Endothelial cell of umbilical vein (primary cell): Measurements from ENCODE around the gene MEGF10. TPM values are rescaled to one million over a fixed set of nuclear protein-coding genes. Genes with fewer than 3 reads are reported as not detected.

Experiments
- BruUV-seq: library from RNA; stranded (reverse); fragments of 400-500 nt; replicated peaks from 2 replicates; lab custom pipeline; 2021; lab: Mats Ljungman, UMichigan
- CTCF ChIA-PET: fragments of 300-600, 350-600 bp; sonication (Branson Sonifier 250); formaldehyde crosslinking; loops from one replicate; lab custom pipeline; 2021; ENCODE audit warnings: antibody characterized with exemption, inconsistent platforms; lab: Charles Lee
- POLR2A ChIA-PET: fragments of 300-600, 350-600 bp; sonication (Branson Sonifier 250); formaldehyde crosslinking; loops from one replicate; lab custom pipeline; 2021; ENCODE audit warnings: antibody characterized with exemption, inconsistent platforms; lab: Charles Lee
- DNase-seq: peaks from one replicate; pipeline ENCODE4 v3.0.0-alpha.2; 2011; ENCODE audit warnings: low read depth, low spot score
- FAIRE-seq: peaks from 2 replicates; lab custom pipeline; 2011; peaks lifted over from hg19 to GRCh38; lab: Jason Lieb, UNC
- H2AFZ ChIP-seq: 2 replicates; pipeline ENCODE4 v1.6.0; 2012; ENCODE audit warnings: low read depth, low read length, control low read depth, inconsistent platforms
- H3K27ac ChIP-seq: 2 replicates; pipeline ENCODE4 v1.5.1; 2011; ENCODE audit warnings: low read depth, mild to moderate bottlenecking, control low read depth, low read length, moderate library complexity; ENCODE audit not compliant: insufficient read depth
- H3K27me3 ChIP-seq, 2 experiments: 2 replicates each; pipeline versions ENCODE4 v1.6.0 to v1.6.1; 2011; ENCODE audit warnings: low read length in 2 of 2, mixed read lengths in 1 of 2; ENCODE audit not compliant: control insufficient read depth in 2 of 2, insufficient read depth in 2 of 2
- H3K36me3 ChIP-seq, 2 experiments: 2 replicates in 1 of 2; 3 replicates in 1 of 2; pipeline ENCODE4 v1.5.1; 2011; ENCODE audit warnings: low read length in 2 of 2, mild to moderate bottlenecking in 1 of 2, moderate library complexity in 1 of 2; ENCODE audit not compliant: control insufficient read depth in 2 of 2, insufficient read depth in 2 of 2; ENCODE audit errors: extremely low read depth in 1 of 2
- H3K4me1 ChIP-seq: 3 replicates; pipeline ENCODE4 v1.5.1; 2011; ENCODE audit warnings: mild to moderate bottlenecking, low read length; ENCODE audit not compliant: control insufficient read depth, insufficient read depth; ENCODE audit errors: extremely low read depth
- H3K4me2 ChIP-seq: 2 replicates; pipeline ENCODE4 v1.6.1; 2011; ENCODE audit warnings: low read length, control low read depth, mixed read lengths; ENCODE audit not compliant: insufficient read depth
- H3K4me3 ChIP-seq, 3 experiments: fragments of 200-600 bp in 1 of 3; sonication (generic), shearing (Covaris generic) in 1 of 3; replicated peaks in 1 of 3; 2 replicates each; pipeline ENCODE4 v1.5.1; 2011 to 2016; ENCODE audit warnings: control low read depth in 3 of 3, low read length in 3 of 3, mild to moderate bottlenecking in 2 of 3, inconsistent platforms in 1 of 3, low read depth in 1 of 3, moderate library complexity in 1 of 3; ENCODE audit not compliant: insufficient read depth in 1 of 3
- H3K79me2 ChIP-seq: 2 replicates; pipeline ENCODE4 v1.6.0; 2012; ENCODE audit warnings: low read length, inconsistent platforms; ENCODE audit not compliant: control insufficient read depth, insufficient read depth
- H3K9ac ChIP-seq: replicated peaks from 2 replicates; pipeline ENCODE3; 2011; ENCODE audit warnings: low read length, control low read depth; ENCODE audit not compliant: insufficient read depth; ENCODE audit errors: extremely low read depth
- H3K9me1 ChIP-seq: replicated peaks from 3 replicates; pipeline ENCODE4 v1.6.0; 2011; ENCODE audit warnings: mild to moderate bottlenecking, low read length; ENCODE audit not compliant: control insufficient read depth, insufficient read depth; ENCODE audit errors: extremely low read depth
- H3K9me3 ChIP-seq: replicated peaks from 2 replicates; pipeline ENCODE4 v1.5.1; 2012; ENCODE audit warnings: low read length, inconsistent platforms; ENCODE audit not compliant: control insufficient read depth, insufficient read depth
- H4K20me1 ChIP-seq: replicated peaks from 2 replicates; pipeline ENCODE3; 2011; ENCODE audit warnings: mild to moderate bottlenecking, low read length; ENCODE audit not compliant: control insufficient read depth, insufficient read depth; ENCODE audit errors: extremely low read depth
- EZH2 ChIP-seq: IDR thresholded peaks from 2 replicates; pipeline ENCODE4 v1.6.1; 2012; ENCODE audit warnings: borderline replicate concordance, low read depth, mild to moderate bottlenecking, moderate library complexity, low read length, inconsistent platforms; ENCODE audit not compliant: severe bottlenecking
- FOS ChIP-seq: IDR thresholded peaks from 2 replicates; pipeline ENCODE4 v1.6.1; 2011; ENCODE audit warnings: mild to moderate bottlenecking, low read length, moderate library complexity, borderline replicate concordance; ENCODE audit not compliant: insufficient read depth
- GATA2 ChIP-seq: IDR thresholded peaks from 2 replicates; pipeline ENCODE4 v1.7.0; 2011; ENCODE audit warnings: low read depth, mild to moderate bottlenecking, moderate library complexity, mixed read lengths, low read length; ENCODE audit not compliant: insufficient read length, insufficient read depth
- JUN ChIP-seq: IDR thresholded peaks from 2 replicates; pipeline ENCODE4 v1.6.1; 2011; ENCODE audit warnings: borderline replicate concordance, low read depth; ENCODE audit not compliant: insufficient read length, insufficient read depth
- POLR2A ChIP-seq: IDR thresholded peaks from 2 replicates; pipeline ENCODE4 v1.6.1; 2012; ENCODE audit warnings: low read depth, mild to moderate bottlenecking, control low read depth, low read length
- POLR2AphosphoS5 ChIP-seq: IDR thresholded peaks from 2 replicates; pipeline ENCODE4 v1.6.1; 2012; ENCODE audit warnings: low read depth, mild to moderate bottlenecking, control low read depth, low read length, moderate library complexity; ENCODE audit not compliant: insufficient read depth
- dilution Hi-C: fragments of 300-500 bp; cut with MboI; formaldehyde crosslinking; loops from one replicate; pipeline ENCODE4 v1.15.0; 2019; ENCODE audit warnings: low sequenced_read_pairs; ENCODE audit not compliant: extremely low pct_ligation_motif_present
- intact Hi-C: fragments of 100-400 bp; cut with micrococcal nuclease; formaldehyde crosslinking; loops from one replicate; pipeline ENCODE4 v1.10.0; 2022
- polyA plus RNA-seq, 4 experiments: library from polyadenylated mRNA; depleted of rRNA in 3 of 4; stranded (reverse) in 3 of 4; unstranded in 1 of 4; fragments of >200 nt; gene quantifications; 2 replicates each; pipeline versions ENCODE4 v1.2.1 to v1.2.3, GENCODE V29; 2011 to 2012; ENCODE audit warnings: missing spikeins in 1 of 4
- total RNA-seq: library from RNA; stranded (reverse); gene quantifications from 2 replicates; pipeline ENCODE4 v1.2.3, GENCODE V29; 2021
- TF ChIP-seq, protein P1 (sequence below), 2 donors: IDR thresholded peaks; 1 replicate in 1 of 2; 2 replicates in 1 of 2; pipeline ENCODE4 v1.5.1; 2011; ENCODE audit warnings: low read length in 2 of 2, mild to moderate bottlenecking in 2 of 2, moderate library complexity in 2 of 2, control low read depth in 1 of 2, inconsistent platforms in 1 of 2, low read depth in 1 of 2; ENCODE audit not compliant: insufficient read depth in 1 of 2; ENCODE audit errors: extremely low read depth in 1 of 2
- TF ChIP-seq, protein P2 (sequence below): IDR thresholded peaks from 2 replicates; pipeline ENCODE4 v1.6.1; 2011; ENCODE audit not compliant: insufficient read depth, insufficient read length

The MEGF10 gene
- total and polyA plus RNA-seq, 2 donors (not counting 3 experiments of a cell fraction or from before 2014, with no cell fraction given) = 0.30 to 1.00 TPM

DNA sequence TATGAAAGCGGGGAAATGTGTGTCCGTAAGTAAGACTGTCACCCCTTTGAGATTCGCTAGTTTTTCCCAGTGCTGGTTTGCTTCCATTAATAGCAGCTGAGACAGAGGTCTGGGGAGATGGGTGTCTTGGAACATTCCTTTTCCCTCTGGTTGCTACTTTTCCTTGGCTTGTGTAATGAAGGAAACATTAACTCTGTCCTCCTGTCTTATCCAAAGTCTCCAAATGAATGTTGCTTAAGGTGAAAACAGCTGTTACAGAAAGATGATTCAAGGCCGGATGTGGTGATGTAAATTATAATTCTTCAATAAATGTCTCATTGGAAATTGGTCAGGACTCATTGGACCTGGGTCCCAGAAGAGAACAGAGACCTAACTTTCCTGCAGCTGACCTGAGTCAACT lies 50.0 kb downstream of the MEGF10 start:
- Histone ChIP-seq H4K20me1 (no peaks in the 10 kb centered on the region), H2AFZ (no peak overlapping the region), H3K27ac (no peak overlapping the region), H3K9ac (no peak overlapping the region), H3K4me3 (no peak overlapping the region), H3K27me3 (peaks cover 10 to 39% of the 10 kb centered on the region in 2 experiments), H3K4me1 (no peaks in the 10 kb centered on the region), H3K79me2 (no peaks in the 10 kb centered on the region), H3K36me3 (no peaks in the 10 kb centered on the region), H3K9me3 (no peaks in the 10 kb centered on the region), H3K4me2 (no peak overlapping the region), H3K9me1 (no peaks in the 10 kb centered on the region)
- dilution Hi-C loops (no loop called here), intact Hi-C loops (no loop called here)
- FAIRE-seq (no peak), DNase-seq (no peak)
- POLR2A ChIA-PET = no interaction called here
- TF ChIP-seq EZH2 = no peak
- TF ChIP-seq, protein P1, sequence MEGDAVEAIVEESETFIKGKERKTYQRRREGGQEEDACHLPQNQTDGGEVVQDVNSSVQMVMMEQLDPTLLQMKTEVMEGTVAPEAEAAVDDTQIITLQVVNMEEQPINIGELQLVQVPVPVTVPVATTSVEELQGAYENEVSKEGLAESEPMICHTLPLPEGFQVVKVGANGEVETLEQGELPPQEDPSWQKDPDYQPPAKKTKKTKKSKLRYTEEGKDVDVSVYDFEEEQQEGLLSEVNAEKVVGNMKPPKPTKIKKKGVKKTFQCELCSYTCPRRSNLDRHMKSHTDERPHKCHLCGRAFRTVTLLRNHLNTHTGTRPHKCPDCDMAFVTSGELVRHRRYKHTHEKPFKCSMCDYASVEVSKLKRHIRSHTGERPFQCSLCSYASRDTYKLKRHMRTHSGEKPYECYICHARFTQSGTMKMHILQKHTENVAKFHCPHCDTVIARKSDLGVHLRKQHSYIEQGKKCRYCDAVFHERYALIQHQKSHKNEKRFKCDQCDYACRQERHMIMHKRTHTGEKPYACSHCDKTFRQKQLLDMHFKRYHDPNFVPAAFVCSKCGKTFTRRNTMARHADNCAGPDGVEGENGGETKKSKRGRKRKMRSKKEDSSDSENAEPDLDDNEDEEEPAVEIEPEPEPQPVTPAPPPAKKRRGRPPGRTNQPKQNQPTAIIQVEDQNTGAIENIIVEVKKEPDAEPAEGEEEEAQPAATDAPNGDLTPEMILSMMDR (IDR thresholded peaks at IDR 0.05; ENCODE audit: extremely low read depth in 1 of 2, insufficient read depth in 1 of 2, low read depth in 1 of 2, low read length in 2 of 2) = no peak
- TF ChIP-seq, protein P2, sequence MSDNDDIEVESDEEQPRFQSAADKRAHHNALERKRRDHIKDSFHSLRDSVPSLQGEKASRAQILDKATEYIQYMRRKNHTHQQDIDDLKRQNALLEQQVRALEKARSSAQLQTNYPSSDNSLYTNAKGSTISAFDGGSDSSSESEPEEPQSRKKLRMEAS = no peak
- TF ChIP-seq POLR2A = no peak
- TF ChIP-seq FOS = no peak
- TF ChIP-seq GATA2 = no peak
- TF ChIP-seq JUN = no peak
- TF ChIP-seq POLR2AphosphoS5 = no peak
- BruUV-seq = no TSS peak
- CTCF ChIA-PET = no interaction called here
